T-helper 2 cell (primary cell): Measurements from ENCODE around the gene NDFIP1.

Experiments
- DNase-seq, 5 experiments: peaks; one replicate each; pipeline versions ENCODE4 v3.0.0 to v3.0.0-alpha.2; 2012 to 2022

NDFIP1 gene

GRCh38 chr5:142191776-142192175 lies 83.2 kb downstream of the NDFIP1 start:
- DNase-seq: no peak

DNA sequence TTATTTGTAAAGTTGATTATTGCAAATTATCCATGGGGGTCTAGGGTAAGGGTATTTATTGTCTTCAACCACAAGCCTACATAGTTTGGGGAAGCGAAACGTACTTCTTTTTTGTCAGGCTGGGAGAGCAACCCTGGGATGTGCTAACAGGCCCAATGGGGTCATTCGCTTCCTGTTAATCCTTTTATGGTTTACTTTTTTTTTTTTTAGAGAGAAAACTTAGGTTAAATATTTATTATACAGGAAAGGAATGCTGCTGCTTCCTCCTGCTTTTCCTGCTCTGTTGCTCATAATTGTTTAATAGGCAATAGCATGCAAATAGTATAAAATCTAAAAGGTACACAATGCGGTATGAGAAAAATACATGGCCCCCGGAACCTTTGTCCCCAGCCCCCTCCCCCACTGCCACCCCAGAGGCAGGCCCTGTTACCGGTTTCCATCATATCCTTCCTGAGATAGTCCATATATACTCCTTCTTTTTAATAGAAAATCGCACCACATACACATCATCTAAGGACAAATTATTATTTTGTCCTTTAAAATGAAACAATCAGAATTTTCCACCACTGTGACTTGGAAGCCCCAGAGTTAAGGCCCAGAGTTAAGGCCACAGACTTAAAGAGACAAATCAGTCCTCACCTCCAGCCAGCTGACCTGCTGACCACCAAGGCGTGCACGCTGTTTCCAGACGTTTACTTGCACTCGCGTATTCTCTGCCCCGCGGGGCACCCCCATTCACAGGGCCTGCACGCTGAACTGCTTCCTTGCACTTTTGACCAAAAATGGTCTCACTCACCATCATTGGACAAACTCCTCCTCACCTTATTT lies 83.9 kb downstream of the NDFIP1 start:
- no peak for DNase-seq

DNA sequence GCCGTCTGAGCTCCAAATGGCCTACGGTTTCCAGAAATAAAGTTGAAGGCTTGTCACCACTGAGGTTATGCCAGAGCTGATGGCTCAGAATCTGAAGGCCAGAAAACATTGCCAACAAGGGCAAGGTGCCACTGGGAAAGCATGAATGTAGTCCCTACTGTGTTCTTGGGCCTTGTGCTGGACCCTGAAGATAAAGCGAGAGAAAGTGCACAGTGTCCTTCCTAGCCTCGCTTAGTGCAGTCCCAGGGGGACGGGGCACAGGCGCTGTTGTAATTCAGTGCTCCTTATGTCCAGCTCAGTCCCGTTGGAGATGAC lies 84.5 kb downstream of the NDFIP1 start:
- no peak for DNase-seq

DNA sequence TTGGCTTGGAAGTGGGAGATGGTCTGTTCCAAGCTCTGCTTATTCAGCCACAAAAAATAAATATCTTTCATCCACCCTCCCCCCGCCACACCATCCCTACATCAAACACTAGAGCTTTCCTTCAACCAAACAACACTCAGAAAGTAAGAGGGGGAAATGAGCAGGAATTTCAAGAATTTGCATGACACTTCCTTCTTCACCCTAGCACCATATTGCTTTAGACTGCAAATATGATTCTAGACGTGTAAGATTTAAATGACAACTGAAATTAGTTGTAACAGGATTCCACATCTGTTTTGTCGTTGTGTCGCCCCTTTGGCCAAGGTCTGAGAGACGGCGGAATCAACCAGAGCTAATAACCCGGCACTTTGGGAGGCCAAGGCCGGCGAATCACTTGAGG lies 88.5 kb downstream of the NDFIP1 start:
- no peak for DNase-seq

- no peak for DNase-seq
Measured at GRCh38 chr5:142197781-142198180, 89.2 kb downstream of the NDFIP1 start.

- no peak for DNase-seq
Measured at GRCh38 chr5:142199388-142199787, 90.8 kb downstream of the NDFIP1 start.

DNA sequence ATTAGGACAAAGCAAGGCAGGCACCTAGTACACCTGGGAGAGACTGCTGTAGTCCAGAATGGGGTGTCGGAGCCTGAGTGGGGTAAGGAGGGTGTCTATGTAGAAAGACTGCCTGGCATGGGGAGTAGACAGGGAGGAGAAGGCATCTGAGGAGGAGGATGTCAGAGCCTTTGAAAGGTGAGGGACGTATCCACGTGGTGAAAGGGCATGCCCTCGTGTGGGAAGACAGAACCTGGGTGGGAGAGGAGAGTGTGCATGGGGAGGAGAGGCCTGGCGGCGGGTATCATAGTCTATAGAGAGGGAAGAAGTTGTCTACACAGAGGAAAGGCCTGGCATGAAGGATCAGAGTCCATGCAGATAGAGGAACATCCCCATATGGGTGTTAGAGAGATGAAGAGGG lies 91.8 kb downstream of the NDFIP1 start:
- DNase-seq: no peak

DNA sequence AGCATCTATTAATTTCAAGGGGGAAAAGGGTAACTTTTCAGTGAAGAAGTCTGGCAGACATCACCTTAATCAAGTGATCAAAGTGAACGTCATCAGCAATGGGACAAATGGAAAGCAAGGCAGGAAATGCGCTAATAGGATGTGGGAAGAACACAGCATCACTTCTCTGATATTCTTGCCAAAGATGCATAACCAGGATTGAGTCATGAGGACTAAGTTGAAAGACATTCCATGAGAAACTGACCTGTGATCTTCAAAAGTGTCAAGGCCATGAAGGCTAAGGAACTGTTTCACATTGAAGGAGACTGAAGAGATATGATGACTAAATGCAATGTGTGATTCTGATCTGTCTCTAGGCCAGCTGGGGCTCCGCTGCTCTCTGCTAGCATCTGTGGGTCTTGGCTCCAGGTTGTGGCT lies 92.9 kb downstream of the NDFIP1 start:
- no peak for DNase-seq

DNA sequence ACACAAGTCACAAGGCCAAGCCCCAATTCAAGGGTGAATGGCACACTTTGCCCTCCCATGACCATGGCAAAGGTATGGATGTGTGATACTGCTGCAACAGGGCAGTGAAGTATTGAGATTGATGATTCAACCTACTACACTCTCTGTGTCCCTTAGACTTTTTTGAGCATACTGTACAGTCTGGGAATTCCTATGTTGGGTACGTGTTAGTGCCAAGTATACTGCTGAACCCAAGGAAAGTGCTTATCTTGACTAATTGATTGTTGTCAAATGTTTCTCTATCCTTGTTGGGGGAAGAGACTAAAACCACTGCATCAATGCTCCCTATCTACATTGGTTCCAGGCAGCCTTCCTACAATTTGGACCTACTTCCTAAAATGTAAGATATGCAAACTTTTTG lies 93.7 kb downstream of the NDFIP1 start:
- DNase-seq: no peak
